ENCODE results near the gene SLC30A10.
"Not testable (repeated sequence)": the region's sequence is repeated elsewhere in the genome, so short reads cannot be mapped to it uniquely, and the experiment has no call there.

DNA sequence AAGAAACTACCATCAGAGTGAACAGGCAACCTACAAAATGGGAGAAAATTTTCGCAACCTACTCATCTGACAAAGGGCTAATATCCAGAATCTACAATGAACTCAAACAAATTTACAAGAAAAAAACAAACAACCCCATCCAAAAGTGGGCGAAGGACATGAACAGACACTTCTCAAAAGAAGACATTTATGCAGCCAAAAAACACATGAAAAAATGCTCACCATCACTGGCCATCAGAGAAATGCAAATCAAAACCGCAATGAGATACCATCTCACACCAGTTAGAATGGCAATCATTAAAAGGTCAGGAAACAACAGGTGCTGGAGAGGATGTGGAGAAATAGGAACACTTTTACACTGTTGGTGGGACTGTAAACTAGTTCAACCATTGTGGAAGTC, 59.7 kb downstream of the SLC30A10 start:
- not testable (repeated sequence) for TF ChIP-seq POLR2A (IDR thresholded peaks at IDR 0.05)
- TF ChIP-seq, protein P1, sequence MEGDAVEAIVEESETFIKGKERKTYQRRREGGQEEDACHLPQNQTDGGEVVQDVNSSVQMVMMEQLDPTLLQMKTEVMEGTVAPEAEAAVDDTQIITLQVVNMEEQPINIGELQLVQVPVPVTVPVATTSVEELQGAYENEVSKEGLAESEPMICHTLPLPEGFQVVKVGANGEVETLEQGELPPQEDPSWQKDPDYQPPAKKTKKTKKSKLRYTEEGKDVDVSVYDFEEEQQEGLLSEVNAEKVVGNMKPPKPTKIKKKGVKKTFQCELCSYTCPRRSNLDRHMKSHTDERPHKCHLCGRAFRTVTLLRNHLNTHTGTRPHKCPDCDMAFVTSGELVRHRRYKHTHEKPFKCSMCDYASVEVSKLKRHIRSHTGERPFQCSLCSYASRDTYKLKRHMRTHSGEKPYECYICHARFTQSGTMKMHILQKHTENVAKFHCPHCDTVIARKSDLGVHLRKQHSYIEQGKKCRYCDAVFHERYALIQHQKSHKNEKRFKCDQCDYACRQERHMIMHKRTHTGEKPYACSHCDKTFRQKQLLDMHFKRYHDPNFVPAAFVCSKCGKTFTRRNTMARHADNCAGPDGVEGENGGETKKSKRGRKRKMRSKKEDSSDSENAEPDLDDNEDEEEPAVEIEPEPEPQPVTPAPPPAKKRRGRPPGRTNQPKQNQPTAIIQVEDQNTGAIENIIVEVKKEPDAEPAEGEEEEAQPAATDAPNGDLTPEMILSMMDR (IDR thresholded peaks at IDR 0.05), result not testable (repeated sequence)
